Stimulated activated CD4-positive, alpha-beta T cell treated with anti-CD3 and anti-CD28 coated beads, Interleukin-15, amount 100 ng/mL, for 1 hour (primary cell): ENCODE measurements around the gene LSAMP.

Source experiments
- DNase-seq, 2 donors: peaks; one replicate each; pipeline ENCODE4 v3.0.0-alpha.2; 2020; ENCODE audit warnings: low read depth in 1 of 2, low spot score in 1 of 2

Gene LSAMP

GRCh38 chr3:116176974-116177555, 268.2 kb downstream of the LSAMP start:
- DNase-seq, result no peak

GRCh38 chr3:116166121-116166520, 279.2 kb downstream of the LSAMP start:
- no peak for DNase-seq

GRCh38 chr3:116165641-116166040, 279.6 kb downstream of the LSAMP start:
- no peak for DNase-seq

- no peak for DNase-seq
Measured at GRCh38 chr3:116165135-116165534, 280.2 kb downstream of the LSAMP start.

DNA sequence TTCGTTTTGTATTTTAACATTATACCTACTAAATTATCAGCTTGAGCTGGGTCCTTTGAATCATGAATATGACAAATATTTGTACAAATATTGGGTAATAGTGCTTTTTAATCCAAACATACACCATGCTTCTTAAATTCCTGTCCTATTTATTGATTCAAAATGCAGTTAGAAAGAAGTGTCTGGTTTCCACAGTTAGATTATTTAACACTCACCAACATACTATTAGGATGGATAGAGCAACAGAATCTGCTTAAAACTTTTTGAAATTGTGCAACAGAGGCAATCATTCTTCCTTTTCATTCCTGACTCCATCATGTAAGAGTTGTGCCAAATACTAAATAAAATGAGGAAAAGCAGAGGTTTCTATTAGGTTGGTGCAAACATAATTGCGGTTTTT, 281.2 kb downstream of the LSAMP start:
- DNase-seq, result no peak

DNA sequence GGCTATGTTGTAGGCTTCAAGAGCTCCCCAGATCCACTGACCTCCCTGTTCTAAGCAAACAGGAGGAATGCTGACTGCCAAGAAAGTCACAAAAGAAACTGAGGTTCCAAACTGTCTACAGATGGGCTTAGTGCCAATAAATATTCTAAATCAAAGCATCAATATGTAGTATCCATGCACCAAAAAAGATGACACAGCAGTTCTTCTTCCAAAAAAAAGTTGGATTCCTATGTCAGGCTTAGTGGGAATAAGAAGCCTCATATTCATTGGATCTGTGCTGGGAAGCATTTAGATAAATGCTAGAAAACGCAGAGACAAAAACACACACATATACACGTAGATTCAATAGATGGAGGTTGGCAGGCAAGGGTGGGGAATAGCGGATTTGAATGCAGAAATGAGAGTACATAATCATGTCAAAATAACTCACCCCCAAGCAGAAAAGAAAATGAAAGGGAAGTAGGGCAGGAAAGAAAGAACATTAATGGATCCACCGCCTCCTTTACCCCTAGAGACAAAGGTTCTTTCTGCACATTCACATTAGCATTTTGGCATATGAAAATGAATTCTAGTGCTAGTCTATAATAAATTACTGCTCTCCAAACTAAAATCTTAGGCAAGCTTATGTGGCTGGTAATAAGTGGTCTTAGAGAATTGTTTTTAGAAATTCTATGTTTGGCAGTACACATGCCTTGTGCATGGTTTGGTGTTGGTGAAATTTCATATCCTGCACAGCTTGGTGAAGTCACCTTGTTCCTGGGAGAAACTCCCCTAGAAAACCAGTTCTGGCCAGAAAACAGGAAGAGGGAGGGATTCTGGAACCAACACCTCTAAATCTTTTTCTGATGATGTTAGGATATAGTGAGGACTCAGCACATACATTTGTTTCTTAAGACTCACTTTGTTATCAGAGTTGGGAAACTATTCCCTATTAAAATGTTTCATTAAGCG, 283.4 kb downstream of the LSAMP start:
- DNase-seq, result no peak

DNA sequence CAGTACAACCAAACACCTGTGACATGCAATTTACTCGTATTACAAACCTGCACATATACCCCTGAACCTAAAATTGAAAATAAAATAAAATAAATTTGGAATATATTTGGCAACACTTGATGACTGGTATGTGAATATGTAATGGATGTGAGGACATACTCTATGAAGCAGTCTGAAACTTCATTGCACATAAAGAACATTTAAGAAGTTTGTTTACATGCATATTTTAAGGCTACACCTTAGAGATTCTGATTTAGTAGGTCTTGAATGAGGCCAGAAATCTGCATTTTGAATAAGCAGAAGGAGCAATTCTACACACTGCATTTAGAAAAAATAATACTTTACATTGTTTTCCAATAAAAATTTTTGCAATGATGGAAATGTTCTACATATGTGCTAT, 284.7 kb downstream of the LSAMP start:
- no peak for DNase-seq

DNA sequence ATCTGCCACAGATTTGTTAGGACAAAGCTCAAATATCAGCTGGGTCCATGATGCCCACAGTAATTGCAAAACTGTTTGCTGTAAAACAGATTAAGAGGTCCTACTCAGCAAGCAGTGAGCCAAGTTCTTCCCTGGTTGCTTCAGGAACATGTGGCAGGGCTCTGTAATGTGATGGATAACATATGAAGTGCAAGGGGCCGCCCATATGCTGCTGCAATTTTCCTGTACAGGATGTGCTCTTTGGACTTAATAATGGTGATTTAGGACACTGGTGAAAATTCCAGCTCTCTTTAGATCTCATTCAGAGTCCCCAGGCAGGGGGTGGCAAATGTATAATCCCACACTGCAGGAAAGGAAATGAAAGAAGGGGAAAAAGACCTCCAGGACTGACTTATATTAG, 289.4 kb downstream of the LSAMP start:
- DNase-seq, result no peak

DNA sequence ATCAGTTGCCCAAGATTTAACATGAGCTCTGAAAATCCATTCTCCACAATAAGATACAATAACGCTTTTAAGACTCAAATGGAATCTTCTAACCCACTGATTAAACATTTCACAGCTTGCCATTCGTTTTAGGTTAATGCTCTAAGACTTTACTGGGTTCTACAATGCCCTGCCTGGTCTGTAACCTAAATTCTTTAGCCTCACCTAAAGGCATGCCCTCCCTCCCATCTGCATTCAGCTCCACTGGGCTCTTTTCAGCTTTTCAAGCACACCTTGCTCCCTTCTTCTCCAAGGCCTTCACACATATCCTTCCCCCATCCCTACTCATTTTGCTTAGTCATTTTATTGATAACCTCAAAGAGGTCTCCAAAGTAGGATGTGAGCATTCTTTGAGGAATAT, 290.9 kb downstream of the LSAMP start:
- DNase-seq, result no peak

GRCh38 chr3:116153174-116153573, 292.1 kb downstream of the LSAMP start:
- no peak for DNase-seq

DNA sequence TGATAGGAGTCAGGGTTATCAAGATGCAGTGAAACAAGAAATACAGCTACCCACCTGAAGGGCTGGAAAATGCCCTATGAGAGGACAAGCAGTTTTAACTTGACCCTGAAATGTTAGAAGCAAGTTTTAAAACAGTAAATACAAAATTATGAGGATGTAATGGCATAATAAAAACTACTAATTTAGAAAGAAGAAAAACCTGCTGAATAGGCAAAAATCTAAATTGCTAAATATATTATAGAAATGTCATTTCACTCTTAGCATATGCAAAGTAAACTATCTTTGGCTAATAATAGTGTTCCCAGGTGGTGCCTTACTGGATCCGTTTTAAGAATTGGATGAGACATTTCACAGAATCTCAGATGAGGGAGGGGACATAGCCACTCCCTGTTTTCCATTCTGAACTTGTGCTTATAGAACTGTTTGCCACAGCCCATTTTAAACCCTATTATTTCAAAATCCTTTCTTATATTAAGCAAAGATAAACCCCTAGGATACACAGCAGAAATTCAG, 294.6 kb downstream of the LSAMP start:
- no peak for DNase-seq

DNA sequence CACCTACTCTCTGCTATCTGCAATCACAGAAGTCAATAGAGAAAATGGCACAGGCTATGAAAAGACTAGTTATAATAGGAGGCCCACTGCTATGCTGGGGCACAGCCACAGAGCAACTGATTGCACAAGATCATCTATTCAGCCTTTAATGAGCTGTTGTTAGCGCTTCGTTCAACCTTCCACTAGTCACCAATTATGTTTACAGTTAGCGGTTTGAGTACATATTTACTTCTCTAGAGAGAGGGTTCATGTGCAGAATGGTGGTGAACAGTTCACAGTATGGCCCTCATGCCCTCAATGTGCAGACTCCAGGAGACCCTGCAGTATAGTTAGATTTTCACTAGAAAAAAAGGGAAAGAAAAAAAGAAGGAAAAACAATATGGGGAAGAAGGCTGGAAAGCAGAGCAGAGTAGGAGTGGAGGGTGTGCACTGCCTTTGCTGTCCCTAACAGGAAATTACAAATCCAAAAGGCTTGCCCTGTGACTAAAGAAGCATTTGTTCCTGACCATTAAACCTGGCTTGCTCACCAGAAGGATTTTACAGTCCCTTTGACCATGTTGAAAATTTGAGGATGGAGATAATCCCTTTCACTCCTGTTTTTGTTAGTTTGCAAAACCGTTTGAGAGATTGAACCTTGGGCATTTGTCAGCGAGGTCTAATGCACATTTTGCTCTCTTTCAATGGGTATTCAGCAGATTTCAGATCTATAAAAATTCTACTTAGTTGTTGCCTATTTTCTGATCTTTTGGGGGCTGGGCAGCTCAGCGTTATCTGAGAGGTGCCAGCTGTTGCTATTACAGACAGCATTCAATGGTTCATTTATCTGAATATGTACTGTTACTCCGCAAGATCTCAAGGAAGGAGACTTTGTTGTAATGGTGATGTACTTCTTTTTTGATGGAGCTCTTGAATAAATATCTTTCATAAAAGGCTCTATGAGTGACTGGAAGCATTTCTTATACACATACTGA, 296.1 kb downstream of the LSAMP start:
- no peak for DNase-seq

DNA sequence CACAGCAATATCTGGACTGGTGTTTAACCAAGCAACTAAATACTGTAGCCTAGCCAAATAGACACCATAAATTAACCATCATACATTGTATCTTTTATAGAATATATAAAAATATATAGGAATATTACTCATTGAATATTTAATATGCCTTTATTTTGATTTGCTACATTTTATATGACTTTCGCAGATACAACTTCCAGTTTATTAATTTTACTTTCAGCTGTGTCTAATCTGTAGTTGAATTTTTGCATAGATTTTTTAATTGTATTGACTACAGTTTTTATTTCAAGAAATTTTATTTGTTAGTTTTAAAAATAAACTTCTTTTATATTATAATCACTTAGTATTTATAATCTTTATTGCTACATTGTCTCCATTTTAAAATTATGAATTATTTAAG, 299.7 kb downstream of the LSAMP start:
- no peak for DNase-seq

- no peak for DNase-seq
Measured at GRCh38 chr3:116141724-116142123, 303.6 kb downstream of the LSAMP start.

DNA sequence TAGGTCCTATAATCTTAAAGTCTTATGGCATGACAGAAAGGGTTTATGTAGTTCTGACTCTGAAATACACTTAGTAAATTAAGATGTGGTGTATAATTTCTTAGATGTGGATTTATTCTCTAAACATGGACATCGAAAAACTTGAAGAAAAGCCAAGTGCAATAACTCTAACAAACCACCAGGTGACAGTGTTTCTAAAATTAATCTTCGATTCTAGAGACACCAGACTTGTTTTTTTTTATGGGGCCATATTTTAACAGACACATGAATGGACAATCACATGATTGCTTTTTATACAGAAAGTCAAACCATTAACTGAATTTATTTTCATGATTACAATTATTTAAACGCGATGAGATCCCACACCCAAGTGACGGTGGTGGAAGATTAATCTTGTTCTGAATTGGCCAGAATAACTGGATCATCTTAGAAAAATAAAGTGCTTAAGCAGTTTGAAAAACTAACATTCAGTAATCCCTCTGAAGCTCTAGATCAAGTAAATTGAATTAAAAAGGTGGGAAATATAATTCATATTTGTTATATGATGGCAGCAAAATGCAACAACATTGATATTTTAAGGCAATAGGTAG, 305.1 kb downstream of the LSAMP start:
- DNase-seq, result no peak

DNA sequence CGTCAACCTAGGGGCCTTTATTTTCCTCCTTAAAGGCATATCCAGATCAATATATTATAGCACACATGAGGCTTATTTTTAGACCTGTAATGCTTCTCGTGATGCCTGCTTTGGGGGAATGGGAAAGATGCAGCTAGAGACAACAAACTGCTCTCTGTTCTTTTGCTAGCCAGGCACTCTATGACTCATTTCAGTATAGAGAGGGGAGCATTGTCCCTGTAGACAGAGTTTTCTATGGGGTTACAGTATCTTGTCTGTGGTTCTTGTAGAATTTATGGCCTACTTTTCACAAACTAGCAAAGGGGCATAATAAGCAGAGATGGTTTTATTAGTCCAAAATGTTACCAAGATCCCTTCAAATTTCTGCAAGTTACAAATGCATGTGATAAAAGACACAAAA, 305.6 kb downstream of the LSAMP start:
- DNase-seq, result no peak

- DNase-seq, result no peak
Measured at GRCh38 chr3:116135457-116136085, 309.7 kb downstream of the LSAMP start.

GRCh38 chr3:116129187-116129946, 315.9 kb downstream of the LSAMP start:
- no peak for DNase-seq

DNA sequence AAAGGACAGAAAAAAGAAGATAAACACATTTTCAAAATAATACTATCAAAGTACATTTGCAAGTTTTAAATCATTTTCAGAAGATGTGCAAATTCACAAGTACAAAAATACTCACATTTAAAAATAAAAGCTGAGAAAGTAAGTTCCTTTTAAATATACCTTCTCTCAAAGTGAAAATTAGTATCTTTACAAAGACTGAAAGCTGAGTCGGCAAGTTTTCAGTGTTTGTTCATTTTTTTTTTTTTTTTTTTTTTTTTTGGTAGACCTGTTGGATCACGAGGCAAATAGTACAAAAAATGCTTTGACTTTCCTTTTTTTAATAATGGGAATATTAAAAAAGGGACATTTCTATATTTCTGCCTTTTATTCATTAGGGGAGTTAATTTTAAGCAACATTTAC, 317.8 kb downstream of the LSAMP start:
- no peak for DNase-seq

DNA sequence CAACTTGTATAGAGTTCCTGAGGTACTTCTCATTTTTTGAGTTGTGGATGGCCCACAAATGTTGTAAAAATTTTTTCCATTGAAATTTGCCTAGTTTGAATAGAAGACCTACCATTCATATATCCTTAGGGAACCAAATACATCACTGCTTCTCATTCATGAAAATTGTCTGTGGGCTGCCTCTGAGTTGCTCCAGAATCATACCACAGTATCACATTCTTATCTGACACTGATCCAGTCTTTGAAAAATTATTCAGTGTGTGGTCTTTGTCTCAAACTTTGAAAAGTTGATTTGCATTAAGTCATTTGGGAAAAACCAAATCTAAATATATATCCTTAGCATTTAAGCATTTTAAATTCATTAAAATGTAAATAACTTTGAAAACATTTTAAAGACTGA, 321.1 kb downstream of the LSAMP start:
- DNase-seq, result no peak
